Loucy (cell line): Measurements from ENCODE around the gene SLX4IP.

Source experiments
- H2AFZ ChIP-seq: fragments of 200-600 bp; sonication (generic); 2 replicates; pipeline ENCODE4 v1.6.0; 2016; ENCODE audit warnings: antibody characterized with exemption, mild to moderate bottlenecking, low read length, moderate library complexity
- H3F3A ChIP-seq: fragments of 200-600 bp; 2 replicates; pipeline ENCODE4 v1.6.0; 2016; ENCODE audit warnings: antibody characterized with exemption, low read depth, mild to moderate bottlenecking
- H3K27me3 ChIP-seq: fragments of 200-600 bp; sonication (generic); 2 replicates; pipeline ENCODE4 v1.6.1; 2014; ENCODE audit warnings: low read length, mild to moderate bottlenecking; ENCODE audit not compliant: insufficient read depth, poor library complexity, severe bottlenecking
- H3K36me3 ChIP-seq: fragments of 200-600 bp; sonication (generic); 2 replicates; pipeline ENCODE4 v1.6.1; 2016; ENCODE audit warnings: low read length; ENCODE audit not compliant: insufficient read depth
- H3K4me1 ChIP-seq: fragments of 200-600 bp; sonication (generic); 2 replicates; pipeline ENCODE4 v1.5.1; 2014; ENCODE audit warnings: low read length, mild to moderate bottlenecking; ENCODE audit not compliant: insufficient read depth, poor library complexity, severe bottlenecking
- H3K4me2 ChIP-seq: fragments of 200-600 bp; sonication (generic); 2 replicates; pipeline ENCODE4 v1.6.0; 2014; ENCODE audit warnings: antibody characterized with exemption, low read length, low read depth, mild to moderate bottlenecking; ENCODE audit not compliant: poor library complexity, severe bottlenecking
- H3K4me3 ChIP-seq: fragments of 200-600 bp; sonication (generic); 2 replicates; pipeline ENCODE4 v1.5.1; 2014; ENCODE audit warnings: low read length, mild to moderate bottlenecking, mixed read lengths; ENCODE audit not compliant: poor library complexity, severe bottlenecking
- H3K79me2 ChIP-seq: fragments of 200-600 bp; sonication (generic); 2 replicates; pipeline ENCODE4 v1.6.1; 2014; ENCODE audit warnings: low read length; ENCODE audit not compliant: insufficient read depth
- H3K9ac ChIP-seq: fragments of 200-600 bp; sonication (generic); 2 replicates; pipeline ENCODE4 v1.6.0; 2014; ENCODE audit warnings: mild to moderate bottlenecking, low read depth, low read length, moderate library complexity; ENCODE audit not compliant: poor library complexity, severe bottlenecking
- H3K9me2 ChIP-seq: fragments of 200-600 bp; sonication (generic); replicated peaks from 2 replicates; pipeline ENCODE4 v1.6.1; 2016; ENCODE audit warnings: low read depth, low read length, mixed read lengths
- H3K9me3 ChIP-seq: fragments of 200-600 bp; sonication (generic); 2 replicates; pipeline ENCODE4 v1.6.1; 2014; ENCODE audit warnings: mild to moderate bottlenecking, antibody characterized with exemption, low read length, low read depth; ENCODE audit not compliant: insufficient read depth
- H4K20me1 ChIP-seq: fragments of 200-600 bp; sonication (generic); 2 replicates; pipeline ENCODE4 v1.6.0; 2014; ENCODE audit warnings: antibody characterized with exemption, low read length, mild to moderate bottlenecking; ENCODE audit not compliant: insufficient read depth, poor library complexity, severe bottlenecking
- CTCF ChIP-seq: fragments of 200-600 bp; sonication (generic); conservative IDR thresholded peaks from 2 replicates; pipeline ENCODE4 v1.5.1; 2014; ENCODE audit warnings: mild to moderate bottlenecking, antibody characterized with exemption, low read length
- EZH2phosphoT487 ChIP-seq: fragments of 200-600 bp; IDR thresholded peaks from 2 replicates; pipeline ENCODE4 v1.6.1; 2018; ENCODE audit warnings: antibody characterized with exemption, mild to moderate bottlenecking, moderate library complexity, borderline replicate concordance

The SLX4IP gene

GRCh38 chr20:10523443-10523842 lies 88.3 kb downstream of the SLX4IP start:
- Histone ChIP-seq H3K9ac (no peak overlapping the region), H3K9me3 (no peaks in the 10 kb centered on the region), H2AFZ (no peak overlapping the region), H3K36me3 (no peaks in the 10 kb centered on the region), H3K27me3 (no peaks in the 10 kb centered on the region), H3K9me2 (no peaks in the 10 kb centered on the region), H3K4me3 (no peak overlapping the region), H3K4me2 (no peak overlapping the region), H3K79me2 (peaks cover 6% of the 10 kb centered on the region; the same call in 1 of the 2 replicates), H4K20me1 (no peaks in the 10 kb centered on the region), H3K4me1 (peaks cover 52% of the 10 kb centered on the region), H3F3A (no peaks in the 10 kb centered on the region)
- TF ChIP-seq EZH2phosphoT487 (no peak), CTCF (no peak)

GRCh38 chr20:10524034-10524476 lies 89.0 kb downstream of the SLX4IP start:
- Histone ChIP-seq H4K20me1 (no peaks in the 10 kb centered on the region), H3K79me2 (peaks cover 6% of the 10 kb centered on the region; the same call in 1 of the 2 replicates), H3K4me2 (no peak overlapping the region), H2AFZ (no peak overlapping the region), H3K4me1 (peaks cover 52% of the 10 kb centered on the region), H3K27me3 (no peaks in the 10 kb centered on the region), H3F3A (no peaks in the 10 kb centered on the region), H3K4me3 (no peak overlapping the region), H3K9me3 (no peaks in the 10 kb centered on the region), H3K9ac (no peak overlapping the region), H3K36me3 (no peaks in the 10 kb centered on the region), H3K9me2 (no peaks in the 10 kb centered on the region)
- TF ChIP-seq EZH2phosphoT487 (no peak), CTCF (no peak)

- Histone ChIP-seq H3K79me2 (peaks cover 6% of the 10 kb centered on the region; the same call in 1 of the 2 replicates), H3K9ac (no peak overlapping the region), H3K36me3 (no peaks in the 10 kb centered on the region), H3K4me3 (no peak overlapping the region), H3K9me2 (no peaks in the 10 kb centered on the region), H4K20me1 (no peaks in the 10 kb centered on the region), H3K4me2 (no peak overlapping the region), H3K9me3 (no peaks in the 10 kb centered on the region), H2AFZ (no peak overlapping the region), H3F3A (no peaks in the 10 kb centered on the region), H3K27me3 (no peaks in the 10 kb centered on the region), H3K4me1 (peaks cover 49% of the 10 kb centered on the region)
- no peak for TF ChIP-seq EZH2phosphoT487
- TF ChIP-seq CTCF, result no peak
Observed at GRCh38 chr20:10524643-10525042, 89.5 kb downstream of the SLX4IP start.
